Liver (tissue), 9 donors: ENCODE data around the gene PLPP4. TPM values are rescaled to one million over a fixed set of nuclear protein-coding genes. Genes with fewer than 3 reads are reported as not detected.

Source experiments
- DNase-seq: peaks from one replicate; pipeline ENCODE4 v3.0.0-alpha.2; 2017; ENCODE audit warnings: low spot score
- H3K27ac ChIP-seq, 2 donors: one replicate each; pipeline ENCODE4 v1.7.0; 2013; ENCODE audit warnings: inconsistent platforms in 2 of 2, low read length in 2 of 2, control low read depth in 1 of 2, low read depth in 1 of 2, mild to moderate bottlenecking in 1 of 2
- H3K27me3 ChIP-seq, 4 donors: one replicate each; pipeline versions ENCODE4 v1.6.1 to v1.7.0; 2013; ENCODE audit warnings: low read length in 3 of 4, inconsistent platforms in 1 of 4, mild to moderate bottlenecking in 1 of 4, moderate library complexity in 1 of 4; ENCODE audit not compliant: control insufficient read depth in 4 of 4, insufficient read depth in 4 of 4
- H3K36me3 ChIP-seq, 4 donors: one replicate each; pipeline versions ENCODE4 v1.6.1 to v1.7.0; 2013; ENCODE audit warnings: low read length in 3 of 4, mild to moderate bottlenecking in 3 of 4, low read depth in 1 of 4, moderate library complexity in 1 of 4; ENCODE audit not compliant: control insufficient read depth in 4 of 4, insufficient read depth in 3 of 4
- H3K4me1 ChIP-seq, 4 donors: one replicate each; pipeline versions ENCODE4 v1.6.1 to v1.7.0; 2013; ENCODE audit warnings: low read length in 3 of 4, mild to moderate bottlenecking in 3 of 4, moderate library complexity in 1 of 4; ENCODE audit not compliant: control insufficient read depth in 4 of 4, insufficient read depth in 4 of 4
- H3K4me3 ChIP-seq, 3 donors: one replicate each; pipeline versions ENCODE4 v1.6.1 to v1.7.0; 2013; ENCODE audit warnings: low read length in 3 of 3, control low read depth in 1 of 3, low read depth in 1 of 3, mild to moderate bottlenecking in 1 of 3
- H3K9ac ChIP-seq, 2 donors: one replicate each; pipeline ENCODE4 v1.7.0; 2013; ENCODE audit warnings: low read length in 2 of 2, mild to moderate bottlenecking in 2 of 2, moderate library complexity in 2 of 2, control low read depth in 1 of 2, low read depth in 1 of 2
- H3K9me3 ChIP-seq, 4 donors: one replicate each; pipeline versions ENCODE4 v1.6.1 to v1.7.0; 2013; ENCODE audit warnings: low read length in 3 of 4; ENCODE audit not compliant: control insufficient read depth in 4 of 4
- CTCF ChIP-seq: fragments of 150-350 bp; IDR thresholded peaks from 2 replicates; pipeline ENCODE4 v1.5.1; 2017; ENCODE audit warnings: improper control_type of control experiment, low read depth, low read length; ENCODE audit not compliant: missing input control
- EGR1 ChIP-seq, 2 donors: IDR thresholded peaks; 2 replicates each; pipeline ENCODE4 v1.6.1; 2016 to 2018; ENCODE audit warnings: antibody characterized with exemption in 2 of 2, low read depth in 2 of 2
- FOXA1 ChIP-seq: IDR thresholded peaks from 2 replicates; pipeline ENCODE4 v1.6.1; 2016; ENCODE audit warnings: antibody characterized with exemption
- GABPA ChIP-seq, 2 donors: IDR thresholded peaks in 1 of 2; conservative IDR thresholded peaks in 1 of 2; 2 replicates each; pipeline ENCODE4 v1.6.1; 2016; ENCODE audit warnings: antibody characterized with exemption in 2 of 2, mild to moderate bottlenecking in 1 of 2, moderate library complexity in 1 of 2
- HNF4A ChIP-seq, 2 donors: conservative IDR thresholded peaks; 2 replicates each; pipeline ENCODE4 v1.6.1; 2016; ENCODE audit warnings: antibody characterized with exemption in 2 of 2, mild to moderate bottlenecking in 2 of 2
- HNF4G ChIP-seq: IDR thresholded peaks from 2 replicates; pipeline ENCODE4 v1.6.1; 2016; ENCODE audit warnings: antibody characterized with exemption
- JUND ChIP-seq, 2 donors: IDR thresholded peaks; 2 replicates each; pipeline ENCODE4 v1.6.1; 2016; ENCODE audit warnings: antibody characterized with exemption in 2 of 2
- NR2F2 ChIP-seq: IDR thresholded peaks from 2 replicates; pipeline ENCODE4 v1.6.1; 2016; ENCODE audit warnings: antibody characterized with exemption
- RAD21 ChIP-seq, 2 donors: IDR thresholded peaks; 2 replicates each; pipeline ENCODE4 v1.6.1; 2016; ENCODE audit warnings: antibody characterized with exemption in 2 of 2, mild to moderate bottlenecking in 2 of 2
- SP1 ChIP-seq: IDR thresholded peaks from 2 replicates; pipeline ENCODE4 v1.6.1; 2018; ENCODE audit warnings: antibody characterized with exemption, mild to moderate bottlenecking
- TAF1 ChIP-seq: conservative IDR thresholded peaks from 2 replicates; pipeline ENCODE4 v1.6.1; 2016; ENCODE audit warnings: antibody characterized with exemption, mild to moderate bottlenecking
- YY1 ChIP-seq: IDR thresholded peaks from 2 replicates; pipeline ENCODE4 v1.6.1; 2016; ENCODE audit warnings: antibody characterized with exemption, mild to moderate bottlenecking
- ZBTB33 ChIP-seq: IDR thresholded peaks from 2 replicates; pipeline ENCODE4 v1.6.1; 2016; ENCODE audit warnings: antibody characterized with exemption
- whole genome bisulfite sequencing: extraction: QIAGEN DNeasy Blood & Tissue Kit; methylation state at CpG from one replicate; pipeline ENCODE4 v1.1.7; 2013; 5-methylcytosine and 5-hydroxymethylcytosine counted together
- polyA plus RNA-seq, 2 donors: library from polyadenylated mRNA; stranded (reverse) in 1 of 2; unstranded in 1 of 2; fragments of 200-250 nt in 1 of 2; fragments of >200 nt in 1 of 2; fragmentation: Nextera tagmentation in 1 of 2; extraction: Ambion mirVana in 1 of 2; gene quantifications; one replicate each; pipeline versions ENCODE4 v1.2.1 to v1.2.3, GENCODE V29; 2013 to 2015
- total RNA-seq, 2 donors: library from RNA; depleted of rRNA; stranded (reverse); fragments of >200 nt; gene quantifications; one replicate each; pipeline ENCODE4 v1.2.3, GENCODE V29; 2014
- TF ChIP-seq, protein P1 (sequence below): IDR thresholded peaks from 2 replicates; pipeline ENCODE4 v1.6.1; 2016; ENCODE audit warnings: antibody characterized with exemption
- TF ChIP-seq, protein P2 (sequence below): IDR thresholded peaks from 2 replicates; pipeline ENCODE4 v1.6.1; 2016; ENCODE audit warnings: antibody characterized with exemption
- TF ChIP-seq, protein P3 (sequence below): IDR thresholded peaks from 2 replicates; pipeline ENCODE4 v1.6.1; 2016; ENCODE audit warnings: antibody characterized with exemption, mild to moderate bottlenecking
- donor health status: healthy.
- donor health status: healthy.
- donor health status: healthy.
- donor health status: healthy.
- donor health status: healthy.

The PLPP4 gene
- total and polyA plus RNA-seq, 4 donors = 0.14 to 2.8 (median 0.93) TPM

- TF ChIP-seq, protein P1, sequence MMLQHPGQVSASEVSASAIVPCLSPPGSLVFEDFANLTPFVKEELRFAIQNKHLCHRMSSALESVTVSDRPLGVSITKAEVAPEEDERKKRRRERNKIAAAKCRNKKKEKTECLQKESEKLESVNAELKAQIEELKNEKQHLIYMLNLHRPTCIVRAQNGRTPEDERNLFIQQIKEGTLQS = no peak
- no peak for TF ChIP-seq EGR1 (IDR thresholded peaks at IDR 0.05; ENCODE audit: low read depth in 2 of 2)
Observed at GRCh38 chr10:120422457-120422856, 34.6 kb upstream of the PLPP4 start (continued).

DNA sequence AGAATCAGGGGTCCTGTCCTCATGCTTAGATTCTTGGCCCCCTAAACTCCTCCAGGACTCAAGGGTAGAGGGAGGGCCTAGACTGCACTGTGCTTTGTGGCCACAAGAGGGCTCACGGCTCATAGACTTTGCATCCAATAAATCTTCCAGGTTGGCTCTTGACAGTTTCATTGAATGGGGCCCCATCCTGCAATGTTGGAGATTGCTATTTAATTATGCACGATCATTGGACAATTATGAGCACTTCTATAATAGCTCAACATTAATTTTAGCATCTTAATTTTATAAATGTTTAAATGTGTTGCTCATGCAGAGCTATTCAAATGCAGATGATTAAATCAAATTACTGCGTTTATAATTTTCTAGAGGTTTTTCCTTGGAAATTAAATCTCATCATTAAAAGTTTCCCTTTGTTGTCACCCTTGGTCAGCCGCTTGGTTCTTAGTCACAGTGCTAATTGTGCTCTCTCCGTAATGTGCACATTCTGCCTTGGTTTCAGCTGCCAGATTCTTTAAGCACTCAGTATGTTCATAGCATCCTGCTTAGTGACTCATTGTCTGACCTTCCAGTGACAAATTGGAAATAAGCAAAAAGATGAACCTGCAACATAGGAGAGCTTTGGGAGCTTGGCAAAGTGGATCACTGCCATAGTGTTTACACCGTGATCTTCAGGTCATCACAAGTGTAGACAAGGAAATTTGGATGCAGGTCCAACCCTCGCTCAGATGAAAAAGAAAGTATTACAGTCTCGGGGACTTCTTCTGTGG is 33.4 kb upstream of the PLPP4 start:
- Histone ChIP-seq H3K4me1 (no peaks in the 10 kb centered on the region), H3K9ac (no peak overlapping the region), H3K27me3 (peaks cover 0 to 9% (median 0%) of the 10 kb centered on the region in 4 donors), H3K27ac (no peak overlapping the region), H3K36me3 (no peaks in the 10 kb centered on the region), H3K4me3 (no peak overlapping the region), H3K9me3 (no peaks in the 10 kb centered on the region)
- WGBS = 55% methylated on average over 8 of the region's 8 CpGs
- peak; percentile 43 for DNase-seq
- TF ChIP-seq EGR1 (IDR thresholded peaks at IDR 0.05; ENCODE audit: low read depth in 2 of 2) (no peak), SP1 (no peak), YY1 (no peak), ZBTB33 (no peak), TAF1 (no peak), GABPA (IDR thresholded peaks at IDR 0.05 in 1 of 2, conservative IDR thresholded peaks at IDR 0.05 in 1 of 2) (no peak), RAD21 (IDR thresholded peaks at IDR 0.05) (peak; percentile 81 to 85), CTCF (peak; percentile 84)
- TF ChIP-seq, protein P1 = no peak
- TF ChIP-seq, protein P2, sequence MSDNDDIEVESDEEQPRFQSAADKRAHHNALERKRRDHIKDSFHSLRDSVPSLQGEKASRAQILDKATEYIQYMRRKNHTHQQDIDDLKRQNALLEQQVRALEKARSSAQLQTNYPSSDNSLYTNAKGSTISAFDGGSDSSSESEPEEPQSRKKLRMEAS = no peak

DNA sequence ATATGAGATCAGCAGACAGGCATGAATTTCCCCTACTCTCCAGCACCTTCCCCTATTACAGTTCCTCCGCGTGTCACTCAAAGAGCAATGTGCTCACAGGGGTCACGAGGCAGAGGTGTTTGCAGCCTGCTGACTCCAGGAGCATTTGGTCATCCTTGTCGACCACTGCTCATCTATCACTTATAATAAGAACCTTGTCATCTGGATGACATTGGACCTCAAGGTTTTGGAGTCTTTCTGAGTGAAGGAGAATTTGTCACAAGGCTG is 32.9 kb upstream of the PLPP4 start:
- Histone ChIP-seq H3K27me3 (peaks cover 0 to 9% (median 0%) of the 10 kb centered on the region in 4 donors), H3K9me3 (no peaks in the 10 kb centered on the region), H3K27ac (no peak overlapping the region), H3K4me3 (no peak overlapping the region), H3K4me1 (no peaks in the 10 kb centered on the region), H3K36me3 (no peaks in the 10 kb centered on the region), H3K9ac (no peak overlapping the region)
- DNase-seq = no peak
- 74% methylated on average over 4 of the region's 4 CpGs for WGBS
- TF ChIP-seq FOXA1 (no peak), SP1 (no peak), HNF4G (no peak), NR2F2 (no peak), HNF4A (conservative IDR thresholded peaks at IDR 0.05) (no peak), JUND (IDR thresholded peaks at IDR 0.05) (no peak), CTCF (no peak), TAF1 (no peak), YY1 (no peak), RAD21 (IDR thresholded peaks at IDR 0.05) (no peak), GABPA (IDR thresholded peaks at IDR 0.05 in 1 of 2, conservative IDR thresholded peaks at IDR 0.05 in 1 of 2) (no peak)
- TF ChIP-seq, protein P3, sequence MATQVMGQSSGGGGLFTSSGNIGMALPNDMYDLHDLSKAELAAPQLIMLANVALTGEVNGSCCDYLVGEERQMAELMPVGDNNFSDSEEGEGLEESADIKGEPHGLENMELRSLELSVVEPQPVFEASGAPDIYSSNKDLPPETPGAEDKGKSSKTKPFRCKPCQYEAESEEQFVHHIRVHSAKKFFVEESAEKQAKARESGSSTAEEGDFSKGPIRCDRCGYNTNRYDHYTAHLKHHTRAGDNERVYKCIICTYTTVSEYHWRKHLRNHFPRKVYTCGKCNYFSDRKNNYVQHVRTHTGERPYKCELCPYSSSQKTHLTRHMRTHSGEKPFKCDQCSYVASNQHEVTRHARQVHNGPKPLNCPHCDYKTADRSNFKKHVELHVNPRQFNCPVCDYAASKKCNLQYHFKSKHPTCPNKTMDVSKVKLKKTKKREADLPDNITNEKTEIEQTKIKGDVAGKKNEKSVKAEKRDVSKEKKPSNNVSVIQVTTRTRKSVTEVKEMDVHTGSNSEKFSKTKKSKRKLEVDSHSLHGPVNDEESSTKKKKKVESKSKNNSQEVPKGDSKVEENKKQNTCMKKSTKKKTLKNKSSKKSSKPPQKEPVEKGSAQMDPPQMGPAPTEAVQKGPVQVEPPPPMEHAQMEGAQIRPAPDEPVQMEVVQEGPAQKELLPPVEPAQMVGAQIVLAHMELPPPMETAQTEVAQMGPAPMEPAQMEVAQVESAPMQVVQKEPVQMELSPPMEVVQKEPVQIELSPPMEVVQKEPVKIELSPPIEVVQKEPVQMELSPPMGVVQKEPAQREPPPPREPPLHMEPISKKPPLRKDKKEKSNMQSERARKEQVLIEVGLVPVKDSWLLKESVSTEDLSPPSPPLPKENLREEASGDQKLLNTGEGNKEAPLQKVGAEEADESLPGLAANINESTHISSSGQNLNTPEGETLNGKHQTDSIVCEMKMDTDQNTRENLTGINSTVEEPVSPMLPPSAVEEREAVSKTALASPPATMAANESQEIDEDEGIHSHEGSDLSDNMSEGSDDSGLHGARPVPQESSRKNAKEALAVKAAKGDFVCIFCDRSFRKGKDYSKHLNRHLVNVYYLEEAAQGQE = no peak
- TF ChIP-seq, protein P1 = no peak
- TF ChIP-seq, protein P2 = no peak
